Aorta (tissue), 5 donors: ENCODE measurements around the gene IFIH1. TPM values are rescaled to one million over a fixed set of nuclear protein-coding genes. Genes with fewer than 3 reads are reported as not detected.
A peak's percentile ranks its signal among the peaks of the same experiment; 100 is the strongest.

Experiments
- ATAC-seq: fragments of 200-7000 bp; cut with Tn5 transposase; one replicate; pipeline ENCODE4 v1.9.1; 2022; ENCODE audit warnings: moderate library complexity; ENCODE audit not compliant: low FRiP score
- DNase-seq, 2 donors: peaks; one replicate each; pipeline ENCODE4 v3.0.0-alpha.2; 2020
- H3K27ac ChIP-seq, 2 donors: one replicate each; pipeline ENCODE4 v1.5.1; 2013; ENCODE audit warnings: low read length in 2 of 2, mild to moderate bottlenecking in 2 of 2, moderate library complexity in 2 of 2, control low read depth in 1 of 2, inconsistent platforms in 1 of 2, low read depth in 1 of 2
- H3K27me3 ChIP-seq, 2 donors: one replicate each; pipeline ENCODE4 v1.6.1; 2013; ENCODE audit warnings: control low read depth in 1 of 2, low read length in 1 of 2, mild to moderate bottlenecking in 1 of 2, moderate library complexity in 1 of 2; ENCODE audit not compliant: insufficient read depth in 2 of 2, control insufficient read depth in 1 of 2
- H3K36me3 ChIP-seq, 2 donors: one replicate each; pipeline ENCODE4 v1.6.1; 2013; ENCODE audit warnings: control low read depth in 1 of 2, low read length in 1 of 2, mild to moderate bottlenecking in 1 of 2; ENCODE audit not compliant: insufficient read depth in 2 of 2, control insufficient read depth in 1 of 2
- H3K4me1 ChIP-seq, 2 donors: one replicate each; pipeline ENCODE4 v1.6.1; 2013; ENCODE audit warnings: low read length in 2 of 2, control low read depth in 1 of 2, mild to moderate bottlenecking in 1 of 2, moderate library complexity in 1 of 2; ENCODE audit not compliant: insufficient read depth in 2 of 2, control insufficient read depth in 1 of 2
- H3K4me3 ChIP-seq, 2 donors: one replicate each; pipeline ENCODE4 v1.5.1; 2013; ENCODE audit warnings: low read length in 2 of 2, control low read depth in 1 of 2, mild to moderate bottlenecking in 1 of 2
- H3K9me3 ChIP-seq: one replicate; pipeline ENCODE4 v1.6.1; 2013; ENCODE audit warnings: mild to moderate bottlenecking, low read length; ENCODE audit not compliant: control insufficient read depth
- WGBS, 2 donors: extraction: QIAGEN DNeasy Blood & Tissue Kit; methylation state at CpG; one replicate each; pipeline ENCODE4 v1.1.7; 2013; 5-methylcytosine and 5-hydroxymethylcytosine counted together
- intact Hi-C, 2 donors: fragments of 100-400 bp; cut with DNase I; formaldehyde crosslinking; loops; one replicate each; pipeline versions ENCODE4 v1.14.2 to v1.15.0; 2022
- polyA plus RNA-seq, 2 donors: library from polyadenylated mRNA; stranded (reverse); fragments of 200-250 nt; gene quantifications; one replicate each; pipeline ENCODE4 v1.2.3, GENCODE V29; 2013
- total RNA-seq, 2 donors: library from RNA; stranded (reverse); fragmentation: NEBNext Ultra II Directional; extraction: Animal tissue kit (Norgen Biotek cat#: 25700); gene quantifications; one replicate each; pipeline ENCODE4 v1.2.1, GENCODE V29; 2021
- donor health status: healthy with polysubstance abuse.
- donor health status: Bipolar disorder and iron deficiency.
- donor health status: DM: no; HTN: no; CAD: no.
- donor health status: DM: no; HTN: no; CAD: no.
- donor health status: DM: yes; HTN: yes; CAD: no.

IFIH1 gene
- total and polyA plus RNA-seq, 4 donors: 6.5 to 22.1 (median 12.6) TPM

DNA sequence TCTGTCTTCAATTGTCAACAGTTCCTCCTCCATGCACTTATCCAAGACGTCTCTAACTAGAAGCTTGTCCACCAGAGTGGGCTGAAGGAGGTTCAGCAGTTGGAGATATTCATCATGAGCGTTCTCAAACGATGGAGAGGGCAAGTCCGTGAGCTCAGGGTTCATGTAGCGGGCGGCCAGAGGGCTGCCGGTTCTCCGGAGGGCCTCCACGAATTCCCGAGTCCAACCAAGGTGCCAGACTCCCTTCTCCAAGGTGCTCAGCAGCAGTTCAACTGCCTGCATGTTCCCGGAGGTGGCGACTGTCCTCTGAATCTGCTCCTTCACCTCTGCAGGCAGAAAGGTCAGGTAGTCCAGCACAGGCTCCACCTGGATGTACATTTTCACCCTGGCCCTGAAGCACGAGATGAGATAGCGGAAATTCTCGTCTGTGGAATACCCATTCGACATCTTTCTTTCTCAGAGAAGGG is 590 bp downstream of the IFIH1 start:
- H3K36me3 ChIP-seq: no peaks in the 10 kb centered on the region
- H3K4me1 ChIP-seq: peaks cover 0 to 8% of the 10 kb centered on the region in 2 donors
- WGBS, 2 donors: 17 to 18% methylated on average over 16 of the region's 16 CpGs
- peak overlapping the region; percentile 72 to 89 for H3K4me3 ChIP-seq
- H3K27ac ChIP-seq: peak overlapping the region in 1 of 2 donors; percentile 85
- DNase-seq: peak in 1 of 2 donors; percentile 51
- intact Hi-C loops: no loop called here
- peak; percentile 38 for ATAC-seq
- H3K27me3 ChIP-seq: no peaks in the 10 kb centered on the region
- no peaks in the 10 kb centered on the region for H3K9me3 ChIP-seq

DNA sequence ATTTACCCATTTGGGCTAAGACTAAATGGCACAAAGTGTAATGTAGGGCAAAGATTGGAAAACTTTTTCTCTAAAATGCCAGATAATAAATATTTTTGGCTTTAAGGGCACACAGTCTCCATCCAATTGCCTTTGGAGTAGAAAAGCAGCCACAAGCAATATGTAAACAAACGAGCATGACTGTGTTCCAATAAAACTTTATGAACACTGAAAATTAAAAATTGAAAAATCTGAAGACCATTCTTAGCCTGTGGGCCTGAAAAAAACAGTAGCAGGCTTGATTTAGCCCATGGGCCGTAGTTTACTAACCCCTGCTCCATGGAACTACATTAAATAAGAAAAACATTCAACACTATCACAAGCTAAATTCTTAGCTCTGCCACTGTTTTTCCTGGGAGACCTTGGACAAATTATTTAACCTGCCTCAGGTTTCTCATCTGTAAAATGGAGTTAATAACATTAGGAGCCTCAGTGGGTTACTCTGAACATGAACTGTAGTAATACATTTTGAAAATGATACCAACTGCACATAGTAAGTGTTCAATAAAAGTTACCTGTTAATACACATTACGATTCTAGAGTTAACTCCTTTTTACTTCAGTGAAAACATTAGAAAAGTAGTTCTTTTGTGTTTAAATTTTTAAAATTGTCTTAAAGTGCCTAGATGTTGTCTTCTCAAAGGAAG is 1.3 kb downstream of the IFIH1 start:
- no peaks in the 10 kb centered on the region for H3K36me3 ChIP-seq
- ATAC-seq (no peak), DNase-seq (no peak)
- no peaks in the 10 kb centered on the region for H3K9me3 ChIP-seq
- no peaks in the 10 kb centered on the region for H3K27me3 ChIP-seq
- no peak overlapping the region for H3K27ac ChIP-seq
- intact Hi-C loops: no loop called here
- peaks cover 0 to 8% of the 10 kb centered on the region in 2 donors for H3K4me1 ChIP-seq
- WGBS, 2 donors: 83 to 85% methylated on average over 3 of the region's 3 CpGs
- H3K4me3 ChIP-seq: peak overlapping the region; percentile 72 to 89

DNA sequence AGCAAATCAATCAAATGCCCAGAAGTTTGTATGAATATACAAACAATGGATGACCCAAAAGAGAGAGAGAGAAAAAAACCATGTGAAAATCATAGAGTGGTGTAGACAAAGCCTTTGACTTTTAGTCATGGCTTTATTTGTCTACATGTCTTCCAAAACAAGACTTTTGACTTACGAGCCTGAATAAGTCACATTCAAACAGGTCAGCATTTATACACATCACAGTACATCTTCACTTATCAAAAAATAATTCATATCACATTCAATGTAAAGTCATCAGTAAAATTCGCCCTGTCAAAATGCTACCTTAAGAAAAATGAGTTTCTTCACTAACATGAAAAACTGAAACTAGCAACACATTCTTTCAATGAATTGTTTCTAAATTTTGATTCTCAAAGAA is 1.9 kb downstream of the IFIH1 start:
- ATAC-seq (no peak), DNase-seq (no peak)
- no peak overlapping the region for H3K27ac ChIP-seq
- no peak overlapping the region for H3K4me3 ChIP-seq
- intact Hi-C loops: no loop called here
- no peaks in the 10 kb centered on the region for H3K36me3 ChIP-seq
- H3K9me3 ChIP-seq: no peaks in the 10 kb centered on the region
- peaks cover 0 to 8% of the 10 kb centered on the region in 2 donors for H3K4me1 ChIP-seq
- no peaks in the 10 kb centered on the region for H3K27me3 ChIP-seq
- 85% methylated on average over 2 of the region's 2 CpGs for WGBS, 2 donors

DNA sequence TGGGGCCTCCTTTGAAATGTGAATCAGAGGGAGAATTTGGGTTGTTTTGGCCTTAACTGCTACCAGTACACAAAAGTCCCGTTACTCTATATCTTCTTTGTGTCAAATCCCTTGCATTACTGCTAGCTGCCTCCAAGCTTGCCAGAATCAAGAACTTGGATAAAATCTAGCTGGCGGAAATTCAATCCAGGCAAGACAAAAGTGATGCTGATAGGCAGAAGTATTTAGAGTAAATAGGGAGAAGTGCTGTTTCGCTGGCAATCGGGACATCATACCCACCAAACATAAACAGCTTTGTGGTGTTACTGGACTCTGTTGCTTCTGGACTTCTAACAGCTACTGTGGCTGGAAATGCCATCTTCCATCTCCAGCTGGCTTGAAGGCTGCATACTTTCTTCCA is 2.5 kb downstream of the IFIH1 start:
- H3K4me1 ChIP-seq: peaks cover 0 to 8% of the 10 kb centered on the region in 2 donors
- no peak overlapping the region for H3K27ac ChIP-seq
- H3K27me3 ChIP-seq: no peaks in the 10 kb centered on the region
- H3K9me3 ChIP-seq: no peaks in the 10 kb centered on the region
- ATAC-seq (no peak), DNase-seq (no peak)
- intact Hi-C loops: no loop called here
- no peak overlapping the region for H3K4me3 ChIP-seq
- 78 to 80% methylated on average over 4 of the region's 4 CpGs for WGBS, 2 donors
- H3K36me3 ChIP-seq: no peaks in the 10 kb centered on the region

DNA sequence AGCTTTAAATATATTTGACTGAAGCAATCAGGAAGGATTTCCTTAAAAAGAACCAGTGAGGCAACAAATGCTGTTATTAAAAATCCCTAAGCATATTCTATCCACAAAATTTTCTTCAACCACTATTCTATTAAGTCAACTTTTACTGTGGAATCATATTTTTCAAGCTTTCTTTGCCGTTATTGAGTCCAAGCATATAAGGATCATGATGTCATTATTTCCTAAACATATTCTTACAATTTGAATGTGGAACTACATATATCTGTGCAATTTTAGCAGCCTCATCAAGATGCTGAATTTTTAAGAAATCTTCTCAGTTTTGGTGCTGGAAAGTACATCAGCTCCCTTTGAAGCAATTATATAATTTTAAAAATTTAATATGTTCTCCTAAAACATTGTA is 5.6 kb downstream of the IFIH1 start:
- ATAC-seq: no peak
- intact Hi-C loops: no loop called here
- no peak overlapping the region for H3K4me3 ChIP-seq
- peaks cover 0 to 2% of the 10 kb centered on the region in 2 donors for H3K4me1 ChIP-seq
- WGBS, 2 donors: 76 to 78% methylated on average over 1 of the region's 1 CpG
- H3K27ac ChIP-seq: no peak overlapping the region
- H3K9me3 ChIP-seq: no peaks in the 10 kb centered on the region
- no peaks in the 10 kb centered on the region for H3K27me3 ChIP-seq
- no peak for DNase-seq
- H3K36me3 ChIP-seq: no peaks in the 10 kb centered on the region

DNA sequence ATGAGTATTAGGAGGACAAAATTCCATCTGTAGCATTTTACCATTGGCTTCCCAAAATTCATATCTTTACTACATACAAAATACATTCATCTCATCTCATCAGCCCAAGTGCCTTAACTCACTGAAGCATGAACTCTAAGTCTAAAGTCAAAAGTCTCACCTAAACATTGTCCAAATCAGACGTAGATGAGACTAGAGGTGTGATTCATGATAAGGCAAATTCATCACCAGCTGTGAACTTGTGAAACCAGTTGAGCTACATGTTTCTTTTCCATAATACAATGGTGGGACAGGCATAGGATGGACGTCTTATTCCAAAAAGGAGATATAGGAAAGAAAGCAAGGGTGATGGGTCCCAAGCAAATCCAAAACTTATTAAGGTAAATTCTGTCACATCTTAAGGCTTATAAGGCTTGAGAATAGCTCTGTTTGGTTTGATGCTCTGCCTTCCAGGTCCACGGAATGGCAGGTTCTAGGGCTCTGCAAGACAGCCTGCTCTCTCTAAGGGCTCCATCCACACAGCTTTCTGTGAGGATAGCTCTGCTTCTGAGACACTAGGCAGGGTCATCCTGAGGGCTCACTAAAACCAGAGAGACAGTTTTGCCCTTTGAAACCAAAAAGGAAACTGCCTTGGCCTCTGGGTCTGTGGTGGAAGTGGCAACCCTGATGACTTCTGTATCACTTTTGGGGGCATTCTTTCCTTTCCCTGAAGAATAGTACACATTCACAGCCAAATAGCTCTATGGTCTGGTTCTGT is 9.6 kb downstream of the IFIH1 start:
- no peak for ATAC-seq
- 77 to 96% methylated on average over 3 of the region's 3 CpGs for WGBS, 2 donors
- H3K27me3 ChIP-seq: no peaks in the 10 kb centered on the region
- no peaks in the 10 kb centered on the region for H3K4me1 ChIP-seq
- H3K4me3 ChIP-seq: no peak overlapping the region
- no peak for DNase-seq
- H3K36me3 ChIP-seq: no peaks in the 10 kb centered on the region
- no peaks in the 10 kb centered on the region for H3K9me3 ChIP-seq
- no peak overlapping the region for H3K27ac ChIP-seq
- intact Hi-C loops: no loop called here

DNA sequence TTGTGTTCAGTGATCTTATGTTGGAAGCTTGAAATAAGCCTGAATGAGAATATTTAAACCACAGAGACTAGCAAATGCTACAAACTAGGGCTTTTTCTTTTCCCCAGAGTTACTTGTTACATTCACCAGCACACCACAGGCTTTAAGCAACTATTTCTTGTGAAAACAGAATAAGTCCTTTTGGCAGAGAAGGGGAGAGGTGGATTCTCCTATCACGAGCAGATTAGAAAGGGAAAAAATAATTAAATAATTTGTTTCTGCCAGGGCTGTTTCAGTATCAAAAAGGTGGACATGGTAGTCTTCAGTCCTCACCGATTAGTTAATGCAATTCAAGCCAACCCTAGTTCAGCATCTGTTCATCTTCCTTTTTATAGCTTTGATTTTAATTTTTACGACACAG is 12.6 kb downstream of the IFIH1 start:
- Histone ChIP-seq H3K27me3 (no peaks in the 10 kb centered on the region), H3K4me3 (no peak overlapping the region), H3K27ac (no peak overlapping the region), H3K36me3 (no peaks in the 10 kb centered on the region), H3K9me3 (no peaks in the 10 kb centered on the region), H3K4me1 (no peaks in the 10 kb centered on the region)
- WGBS, 2 donors: 76 to 83% methylated on average over 3 of the region's 3 CpGs
- ATAC-seq (no peak), DNase-seq (no peak)
- intact Hi-C loops: no loop called here

DNA sequence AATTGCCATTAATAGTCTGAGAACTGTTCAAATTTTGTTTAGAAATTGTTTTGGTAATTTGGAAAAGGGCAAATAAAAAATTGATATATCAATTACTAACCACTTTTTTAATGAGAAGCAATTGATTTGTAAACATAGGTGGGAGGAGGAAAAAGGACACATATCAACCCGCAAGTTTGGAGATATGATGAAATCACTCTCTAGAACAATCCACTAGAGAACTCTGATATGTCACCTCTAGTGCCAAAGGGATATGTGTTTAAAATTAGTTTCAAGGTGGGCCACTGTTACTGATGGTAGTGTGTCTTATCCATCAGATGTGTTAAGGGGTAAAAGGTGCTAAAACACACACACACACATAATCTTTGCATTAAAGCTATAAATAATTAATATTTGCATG is 16.6 kb downstream of the IFIH1 start:
- Histone ChIP-seq H3K27ac (no peak overlapping the region), H3K9me3 (no peaks in the 10 kb centered on the region), H3K4me1 (no peaks in the 10 kb centered on the region), H3K27me3 (no peaks in the 10 kb centered on the region), H3K36me3 (no peaks in the 10 kb centered on the region), H3K4me3 (no peak overlapping the region)
- ATAC-seq (no peak), DNase-seq (no peak)
- WGBS, 2 donors: 77 to 84% methylated on average over 1 of the region's 1 CpG
- intact Hi-C loops: no loop called here
